PC-3 (cell line): ENCODE data around the gene ZIM2. TPM values are rescaled to one million over a fixed set of nuclear protein-coding genes. Genes with fewer than 3 reads are reported as not detected.

Experiments used
- ATAC-seq: fragments of 200-7000 bp; cut with Tn5 transposase; 2 replicates; pipeline ENCODE4 v1.9.1; 2020; ENCODE audit warnings: mild to moderate bottlenecking, moderate library complexity
- BruUV-seq: library from RNA; stranded (reverse); fragments of 400-500 nt; replicated peaks from 2 replicates; lab custom pipeline; 2021; lab: Mats Ljungman, UMichigan
- CTCF ChIA-PET: fragments of 300-600 bp; sonication (Branson Sonifier 250); formaldehyde crosslinking; loops from one replicate; lab custom pipeline; 2022; ENCODE audit warnings: antibody characterized with exemption; lab: Charles Lee
- POLR2A ChIA-PET: fragments of 300-600 bp; sonication (Branson Sonifier 250); formaldehyde crosslinking; loops from one replicate; lab custom pipeline; 2022; ENCODE audit warnings: antibody characterized with exemption; ENCODE audit not compliant: unreplicated experiment; lab: Charles Lee
- DNase-seq: peaks from one replicate; pipeline ENCODE4 v3.0.0-alpha.2; 2015
- H2AFZ ChIP-seq: fragments of 300-600 bp; sonication (generic); 2 replicates; pipeline ENCODE4 v1.6.0; 2016; ENCODE audit warnings: antibody characterized with exemption, low read length
- H3F3A ChIP-seq: fragments of 300-600 bp; sonication (generic); one replicate; pipeline ENCODE4 v1.6.0; 2017; ENCODE audit warnings: antibody characterized with exemption, low read length, control low read depth, mild to moderate bottlenecking; ENCODE audit not compliant: unreplicated experiment
- H3K27ac ChIP-seq: fragments of 300-600 bp; sonication (generic); 2 replicates; pipeline ENCODE4 v1.5.1; 2016; ENCODE audit warnings: mild to moderate bottlenecking, low read length
- H3K27me3 ChIP-seq: fragments of 300-600 bp; sonication (generic); 2 replicates; pipeline ENCODE4 v1.6.1; 2016; ENCODE audit warnings: low read length, mixed read lengths
- H3K36me3 ChIP-seq: fragments of 300-600 bp; sonication (generic); 2 replicates; pipeline ENCODE4 v1.6.1; 2016; ENCODE audit warnings: low read depth, mixed run types, low read length, mixed read lengths
- H3K4me1 ChIP-seq: fragments of 300-600 bp; sonication (generic); 2 replicates; pipeline ENCODE4 v1.5.1; 2016; ENCODE audit warnings: low read length; ENCODE audit not compliant: insufficient read depth
- H3K4me2 ChIP-seq: fragments of 300-600 bp; sonication (generic); 2 replicates; pipeline ENCODE4 v1.6.0; 2016; ENCODE audit warnings: low read length
- H3K4me3 ChIP-seq: fragments of 300-600 bp; sonication (generic); 2 replicates; pipeline ENCODE4 v1.5.1; 2016; ENCODE audit warnings: mild to moderate bottlenecking, low read length, mixed read lengths
- H3K79me2 ChIP-seq: fragments of 300-600 bp; sonication (generic); 2 replicates; pipeline ENCODE4 v1.6.1; 2017; ENCODE audit warnings: low read length, mixed read lengths
- H3K9ac ChIP-seq: fragments of 300-600 bp; sonication (generic); 2 replicates; pipeline ENCODE4 v1.6.0; 2016; ENCODE audit warnings: mild to moderate bottlenecking, low read length
- H3K9me2 ChIP-seq: fragments of 300-600 bp; sonication (generic); replicated peaks from 2 replicates; pipeline ENCODE4 v1.6.1; 2016; ENCODE audit warnings: mixed run types, low read length, mixed read lengths
- H3K9me3 ChIP-seq: fragments of 300-600 bp; sonication (generic); 2 replicates; pipeline ENCODE4 v1.6.1; 2016; ENCODE audit warnings: low read length, mixed read lengths
- H4K20me1 ChIP-seq: fragments of 300-600 bp; sonication (generic); 2 replicates; pipeline ENCODE4 v1.6.1; 2016; ENCODE audit warnings: low read length, mixed read lengths
- CTCF ChIP-seq: fragments of 300-600 bp; sonication (generic); conservative IDR thresholded peaks from 2 replicates; pipeline ENCODE4 v1.5.1; 2017; ENCODE audit warnings: antibody characterized with exemption, low read depth, mild to moderate bottlenecking, low read length
- EZH2 ChIP-seq: fragments of 300-600 bp; sonication (generic); IDR thresholded peaks from one replicate; pipeline ENCODE4 v1.6.1; 2017; ENCODE audit warnings: antibody characterized with exemption, mild to moderate bottlenecking, low read length; ENCODE audit not compliant: unreplicated experiment
- EZH2phosphoT487 ChIP-seq: fragments of 300-600 bp; sonication (generic); IDR thresholded peaks from 2 replicates; pipeline ENCODE4 v1.6.1; 2018; ENCODE audit warnings: mild to moderate bottlenecking, antibody characterized with exemption, low read length, borderline replicate concordance
- intact Hi-C: fragments of 100-400 bp; cut with micrococcal nuclease; formaldehyde crosslinking; loops from 2 replicates; pipeline ENCODE4 v1.9.0; 2023
- total RNA-seq: library from RNA; depleted of rRNA; stranded (reverse); fragments of >200 nt; gene quantifications from 2 replicates; pipeline ENCODE4 v1.2.3, GENCODE V29; 2014

ZIM2 gene
- total RNA-seq, 1 experiment from 2014 or later = not detected

DNA sequence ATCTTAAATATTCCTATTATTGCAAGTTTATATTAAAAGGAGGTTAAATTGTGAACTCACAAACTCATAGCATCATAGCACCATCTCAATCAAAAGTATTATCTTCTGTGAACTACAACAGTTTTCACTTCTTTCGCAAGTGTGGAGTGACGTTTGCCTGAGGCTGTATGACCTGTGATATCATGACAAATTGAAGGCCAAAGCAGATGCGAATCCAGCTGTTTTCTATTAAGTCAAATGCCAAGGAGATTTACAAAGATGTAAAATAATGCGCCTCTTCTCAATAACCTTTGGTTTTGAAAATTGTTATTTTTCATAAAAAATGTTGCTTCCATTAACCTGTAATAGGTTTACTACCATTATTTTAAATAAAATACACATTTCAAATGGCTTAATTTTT, 7.6 kb upstream of the ZIM2 start:
- Histone ChIP-seq H3K36me3 (no peaks in the 10 kb centered on the region), H3K79me2 (no peaks in the 10 kb centered on the region), H3K9ac (no peak overlapping the region), H3K4me1 (no peaks in the 10 kb centered on the region), H2AFZ (no peak overlapping the region), H3K27me3 (no peaks in the 10 kb centered on the region), H3K9me3 (peaks cover 33% of the 10 kb centered on the region), H3K27ac (no peak overlapping the region), H3K4me2 (no peak overlapping the region), H4K20me1 (no peaks in the 10 kb centered on the region), H3F3A (no peaks in the 10 kb centered on the region), H3K4me3 (no peak overlapping the region), H3K9me2 (no peaks in the 10 kb centered on the region)
- CTCF ChIA-PET = no interaction called here
- POLR2A ChIA-PET = no interaction called here
- TF ChIP-seq CTCF (no peak), EZH2phosphoT487 (no peak), EZH2 (no peak)
- intact Hi-C loops = no loop called here
- DNase-seq (no peak), ATAC-seq (no peak)
- BruUV-seq = no TSS peak

- BruUV-seq = no TSS peak
- Histone ChIP-seq H3K9ac (no peak overlapping the region), H3K36me3 (no peaks in the 10 kb centered on the region), H3F3A (no peaks in the 10 kb centered on the region), H3K27me3 (no peaks in the 10 kb centered on the region), H2AFZ (no peak overlapping the region), H3K4me3 (no peak overlapping the region), H3K9me2 (no peaks in the 10 kb centered on the region), H3K9me3 (peaks cover 24% of the 10 kb centered on the region), H4K20me1 (no peaks in the 10 kb centered on the region), H3K27ac (no peak overlapping the region), H3K4me2 (no peak overlapping the region), H3K79me2 (no peaks in the 10 kb centered on the region), H3K4me1 (no peaks in the 10 kb centered on the region)
- DNase-seq = no peak
- intact Hi-C loops = no loop called here
- ATAC-seq = no peak
- POLR2A ChIA-PET = no interaction called here
- CTCF ChIA-PET = no interaction called here
- TF ChIP-seq EZH2 (no peak), EZH2phosphoT487 (no peak)
Observed at GRCh38 chr19:56842412-56842811, 1.9 kb upstream of the ZIM2 start.

- no peaks in the 10 kb centered on the region for H4K20me1 ChIP-seq
- H3K4me3 ChIP-seq = no peak overlapping the region
- intact Hi-C loops = no loop called here
- no peak overlapping the region for H3K9ac ChIP-seq
- TF ChIP-seq CTCF (no peak), EZH2 (no peak), EZH2phosphoT487 (no peak)
- BruUV-seq = no TSS peak
- H3F3A ChIP-seq = no peaks in the 10 kb centered on the region
- no peaks in the 10 kb centered on the region for H3K36me3 ChIP-seq
- H2AFZ ChIP-seq = no peak overlapping the region
- H3K27me3 ChIP-seq = no peaks in the 10 kb centered on the region
- H3K4me2 ChIP-seq = no peak overlapping the region
- no peak overlapping the region for H3K27ac ChIP-seq
- no peaks in the 10 kb centered on the region for H3K9me2 ChIP-seq
- CTCF ChIA-PET = no interaction called here
- no peak for ATAC-seq
- peaks cover 27% of the 10 kb centered on the region for H3K9me3 ChIP-seq
- DNase-seq = no peak
- H3K4me1 ChIP-seq = no peaks in the 10 kb centered on the region
- H3K79me2 ChIP-seq = no peaks in the 10 kb centered on the region
- POLR2A ChIA-PET = no interaction called here
Observed at GRCh38 chr19:56841193-56841543, 642 bp upstream of the ZIM2 start.
